OCI-LY3 (cell line): ENCODE data around the gene DEPP1.

ENCODE experiments used
- CTCF ChIP-seq: fragments of 200-600, 300-600 bp; sonication (generic); IDR thresholded peaks from 2 replicates; pipeline ENCODE4 v1.5.1; 2014; ENCODE audit warnings: antibody characterized with exemption, low read length, low read depth
- EZH2phosphoT487 ChIP-seq: fragments of 200-600 bp; shearing (Covaris generic); IDR thresholded peaks from 2 replicates; pipeline ENCODE4 v1.6.1; 2018; ENCODE audit warnings: antibody characterized with exemption, mixed run types, low read depth

DNA sequence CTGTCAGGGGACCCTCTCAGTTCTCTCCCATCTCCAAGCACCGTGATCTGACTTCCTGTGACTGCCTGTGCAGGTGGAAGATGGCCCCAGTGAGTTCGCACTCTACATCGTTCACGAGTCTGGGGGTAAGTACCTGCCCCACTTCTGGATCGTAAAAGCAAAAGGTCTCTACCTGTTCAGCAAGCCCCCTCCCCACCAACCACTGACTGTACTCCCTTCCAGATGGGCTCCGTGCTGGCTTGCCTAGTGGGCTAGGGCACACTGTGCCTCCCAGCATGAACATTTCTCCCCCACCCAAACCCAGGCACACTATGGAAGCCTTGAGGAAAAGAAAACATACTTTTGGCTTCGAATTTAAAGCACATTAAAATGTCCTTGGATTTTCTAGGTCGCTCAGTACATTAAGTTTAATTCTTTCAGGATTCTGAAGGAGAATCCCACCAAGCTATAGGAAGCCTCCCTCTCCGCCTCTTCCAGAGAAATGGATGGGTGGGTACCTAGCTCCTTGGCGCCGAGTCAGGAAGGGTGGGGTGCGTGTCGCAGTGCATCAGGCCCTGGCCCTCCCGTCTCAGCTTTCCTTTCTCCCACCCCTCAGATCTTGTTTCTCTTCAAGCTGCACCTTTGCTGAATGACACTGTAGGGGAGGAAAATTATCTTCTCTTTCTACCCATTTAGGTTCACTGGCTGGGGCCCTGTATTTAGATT is 11.1 kb upstream of the DEPP1 start:
- TF ChIP-seq CTCF (no peak), EZH2phosphoT487 (no peak)
